Activated B cell treated with CpG ODN at 0.5 μM for 24 hours (primary cell): ENCODE measurements around the gene FGD5. TPM values are rescaled to one million over a fixed set of nuclear protein-coding genes. Genes with fewer than 3 reads are reported as not detected.

Source experiments
- ATAC-seq: fragments of 200-7000 bp; cut with Tn5 transposase; one replicate; pipeline ENCODE4 v1.10.0; 2021; ENCODE audit warnings: low read depth, mild to moderate bottlenecking, moderate library complexity
- CTCF ChIA-PET: fragments of 350-600 bp; sonication (Branson Sonifier 250); formaldehyde crosslinking; loops from one replicate; lab custom pipeline; 2021; ENCODE audit warnings: antibody characterized with exemption; lab: Charles Lee
- POLR2A ChIA-PET: fragments of 350-600 bp; sonication (Branson Sonifier 250); formaldehyde crosslinking; loops from one replicate; lab custom pipeline; 2021; ENCODE audit warnings: antibody characterized with exemption; lab: Charles Lee
- DNase-seq: peaks from one replicate; pipeline ENCODE4 v3.0.0; 2022
- H3K27ac Mint-ChIP-seq: one replicate; pipeline ENCODE4 v1.8.0; 2020; ENCODE audit warnings: mixed read lengths
- H3K27me3 Mint-ChIP-seq: one replicate; pipeline ENCODE4 v1.8.0; 2021; ENCODE audit warnings: mixed read lengths
- H3K36me3 Mint-ChIP-seq: one replicate; pipeline ENCODE4 v1.8.0; 2021; ENCODE audit warnings: low read depth, mixed read lengths
- H3K4me1 Mint-ChIP-seq: one replicate; pipeline ENCODE4 v1.8.0; 2021; ENCODE audit warnings: mixed read lengths
- H3K4me3 Mint-ChIP-seq: one replicate; pipeline ENCODE4 v1.8.0; 2020; ENCODE audit warnings: mild to moderate bottlenecking, mixed read lengths
- H3K9me3 Mint-ChIP-seq: one replicate; pipeline ENCODE4 v1.8.0; 2020; ENCODE audit warnings: mixed read lengths
- intact Hi-C: fragments of 100-400 bp; cut with micrococcal nuclease; formaldehyde crosslinking; loops from one replicate; pipeline ENCODE4 v1.15.1; 2024
- total RNA-seq: library from RNA; stranded (reverse); gene quantifications from 2 replicates; pipeline ENCODE4 v1.2.3, GENCODE V29; 2022
- TF ChIP-seq, protein P1 (sequence below): fragments of 200-600 bp; IDR thresholded peaks from one replicate; pipeline ENCODE4 v1.8.0; 2022; ENCODE audit warnings: antibody characterized with exemption, mild to moderate bottlenecking

Gene FGD5
- total RNA-seq, 1 donor from 2014 or later, result not detected

DNA sequence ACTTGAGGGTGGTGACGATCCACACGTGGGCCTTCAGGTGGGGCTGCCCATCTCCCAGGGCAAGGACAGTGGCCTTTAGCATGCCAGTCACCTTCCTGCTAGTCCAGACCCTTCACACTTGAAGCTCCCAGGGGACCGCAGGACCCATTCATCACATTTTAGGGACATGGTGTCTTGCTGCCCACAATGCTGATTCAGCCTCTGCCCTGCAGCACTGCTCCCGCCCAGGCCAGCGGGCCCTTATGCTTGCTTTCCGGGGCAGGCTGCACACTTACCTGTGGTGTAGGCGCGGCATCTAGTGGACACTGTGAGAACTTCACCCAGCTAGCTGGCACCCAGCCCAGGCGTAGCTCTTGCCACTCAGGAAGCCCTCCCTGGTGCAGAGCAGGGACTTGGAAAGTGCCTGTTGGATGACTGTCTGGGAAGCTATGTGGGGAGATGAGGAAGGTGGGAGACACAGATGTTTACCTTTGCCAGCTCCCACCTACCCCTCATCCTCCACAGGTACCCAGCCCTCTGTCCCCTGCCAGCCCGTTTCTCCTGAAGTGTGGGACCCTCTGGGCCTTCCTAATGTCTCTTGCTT lies 102.4 kb downstream of the FGD5 start:
- TF ChIP-seq, protein P1, sequence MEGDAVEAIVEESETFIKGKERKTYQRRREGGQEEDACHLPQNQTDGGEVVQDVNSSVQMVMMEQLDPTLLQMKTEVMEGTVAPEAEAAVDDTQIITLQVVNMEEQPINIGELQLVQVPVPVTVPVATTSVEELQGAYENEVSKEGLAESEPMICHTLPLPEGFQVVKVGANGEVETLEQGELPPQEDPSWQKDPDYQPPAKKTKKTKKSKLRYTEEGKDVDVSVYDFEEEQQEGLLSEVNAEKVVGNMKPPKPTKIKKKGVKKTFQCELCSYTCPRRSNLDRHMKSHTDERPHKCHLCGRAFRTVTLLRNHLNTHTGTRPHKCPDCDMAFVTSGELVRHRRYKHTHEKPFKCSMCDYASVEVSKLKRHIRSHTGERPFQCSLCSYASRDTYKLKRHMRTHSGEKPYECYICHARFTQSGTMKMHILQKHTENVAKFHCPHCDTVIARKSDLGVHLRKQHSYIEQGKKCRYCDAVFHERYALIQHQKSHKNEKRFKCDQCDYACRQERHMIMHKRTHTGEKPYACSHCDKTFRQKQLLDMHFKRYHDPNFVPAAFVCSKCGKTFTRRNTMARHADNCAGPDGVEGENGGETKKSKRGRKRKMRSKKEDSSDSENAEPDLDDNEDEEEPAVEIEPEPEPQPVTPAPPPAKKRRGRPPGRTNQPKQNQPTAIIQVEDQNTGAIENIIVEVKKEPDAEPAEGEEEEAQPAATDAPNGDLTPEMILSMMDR, result peak; percentile 40
- H3K9me3 Mint-ChIP-seq, result no peaks in the 10 kb centered on the region
- ChIA-PET CTCF (interaction anchor here (0.5 to 3.2 kb wide), 22 partner anchors 11 to 1264 kb away, joined by 3 to 39 read pairs (median 4); partner anchors contain the start of gene CCDC174), POLR2A (interaction anchor here (0.9 to 1.1 kb wide), 2 partner anchors 26 to 27 kb away, joined by 3 read pairs; no protein-coding TSS in a partner anchor)
- H3K36me3 Mint-ChIP-seq, result no peaks in the 10 kb centered on the region
- H3K27me3 Mint-ChIP-seq, result peaks cover 5% of the 10 kb centered on the region
- peak; percentile 72 for DNase-seq
- no peaks in the 10 kb centered on the region for H3K4me1 Mint-ChIP-seq
- intact Hi-C loops, result loop anchor here (1.0 to 2.0 kb wide), 6 partner anchors 130 to 1025 kb away; no protein-coding TSS in a partner anchor
- no peak overlapping the region for H3K27ac Mint-ChIP-seq
- no peak overlapping the region for H3K4me3 Mint-ChIP-seq
- peak; percentile 98 for ATAC-seq

DNA sequence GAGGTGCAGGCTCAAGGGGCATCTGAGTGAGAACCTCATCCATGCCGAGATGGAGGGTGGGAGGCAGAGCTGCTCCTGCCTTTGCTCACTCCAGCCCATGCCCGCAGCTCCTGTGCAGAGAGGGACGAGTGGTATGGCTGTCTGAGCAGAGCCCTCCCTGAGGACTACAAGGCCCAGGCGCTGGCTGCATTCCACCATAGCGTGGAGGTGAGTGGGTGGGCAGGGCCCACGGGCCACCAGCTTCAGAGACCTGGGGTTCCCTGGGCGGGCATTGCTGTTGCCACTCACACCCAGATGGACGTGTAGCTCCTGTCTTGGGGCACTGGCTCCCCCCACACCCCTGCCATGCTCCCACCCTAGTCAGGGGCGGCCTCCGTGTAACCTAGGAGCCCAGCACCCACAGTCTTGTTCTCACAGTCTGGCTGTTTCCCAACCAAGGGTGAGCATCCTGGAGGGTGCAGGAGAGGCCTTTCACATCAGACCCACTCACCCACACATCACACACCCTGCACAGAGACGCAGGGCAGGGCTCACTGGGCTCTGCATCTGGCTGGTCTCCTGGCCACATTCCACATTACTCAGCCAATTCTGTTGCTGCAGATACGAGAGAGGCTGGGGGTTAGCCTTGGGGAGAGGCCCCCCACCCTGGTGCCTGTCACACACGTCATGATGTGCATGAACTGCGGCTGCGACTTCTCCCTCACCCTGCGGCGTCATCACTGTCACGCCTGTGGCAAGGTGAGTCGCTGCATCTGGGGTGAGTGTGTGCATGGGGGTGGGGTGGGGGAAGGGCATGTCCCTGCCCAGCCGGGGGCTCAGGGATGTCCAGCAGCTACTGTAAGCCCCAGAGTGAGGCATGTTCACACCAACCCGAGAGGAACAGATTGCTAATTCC lies 103.3 kb downstream of the FGD5 start:
- no peak for DNase-seq
- no peak overlapping the region for H3K4me3 Mint-ChIP-seq

DNA sequence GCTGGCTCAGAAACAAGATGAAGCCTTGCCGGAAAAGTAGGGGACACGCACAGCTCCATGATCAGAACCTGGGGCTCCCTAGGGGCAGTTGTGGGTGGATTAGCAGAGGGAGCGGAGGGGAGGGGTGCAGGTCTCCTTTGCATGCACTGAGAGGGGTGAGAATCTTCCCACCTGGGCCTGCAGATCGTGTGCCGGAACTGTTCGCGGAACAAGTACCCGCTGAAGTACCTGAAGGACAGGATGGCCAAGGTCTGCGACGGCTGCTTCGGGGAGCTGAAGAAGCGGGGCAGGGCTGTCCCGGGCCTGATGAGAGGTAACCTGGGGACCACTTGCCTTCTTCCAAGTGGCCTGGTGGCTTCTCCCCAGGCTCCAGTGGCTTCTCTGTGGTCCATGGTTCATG lies 104.1 kb downstream of the FGD5 start:
- Mint-ChIP-seq H3K9me3 (no peaks in the 10 kb centered on the region), H3K4me3 (no peak overlapping the region)
- POLR2A ChIA-PET, result no interaction called here

More for the DNA sequence above, 103.3 kb downstream of the FGD5 start:
- no peaks in the 10 kb centered on the region for H3K36me3 Mint-ChIP-seq
- H3K9me3 Mint-ChIP-seq, result no peaks in the 10 kb centered on the region
- intact Hi-C loops, result loop anchor here (1.0 to 2.0 kb wide), 6 partner anchors 131 to 1026 kb away; no protein-coding TSS in a partner anchor
- H3K27ac Mint-ChIP-seq, result no peak overlapping the region
- H3K4me1 Mint-ChIP-seq, result no peaks in the 10 kb centered on the region
- H3K27me3 Mint-ChIP-seq, result peaks cover 5% of the 10 kb centered on the region
- ChIA-PET CTCF (interaction anchor here (0.5 to 3.2 kb wide), 24 partner anchors 11 to 1265 kb away, joined by 3 to 39 read pairs (median 4); partner anchors contain the start of gene CCDC174), POLR2A (interaction anchor here (1.1 kb wide), 1 partner anchor 25 kb away, joined by 3 read pairs; no protein-coding TSS in a partner anchor)
- TF ChIP-seq, protein P1, result no peak
- ATAC-seq, result no peak

DNA sequence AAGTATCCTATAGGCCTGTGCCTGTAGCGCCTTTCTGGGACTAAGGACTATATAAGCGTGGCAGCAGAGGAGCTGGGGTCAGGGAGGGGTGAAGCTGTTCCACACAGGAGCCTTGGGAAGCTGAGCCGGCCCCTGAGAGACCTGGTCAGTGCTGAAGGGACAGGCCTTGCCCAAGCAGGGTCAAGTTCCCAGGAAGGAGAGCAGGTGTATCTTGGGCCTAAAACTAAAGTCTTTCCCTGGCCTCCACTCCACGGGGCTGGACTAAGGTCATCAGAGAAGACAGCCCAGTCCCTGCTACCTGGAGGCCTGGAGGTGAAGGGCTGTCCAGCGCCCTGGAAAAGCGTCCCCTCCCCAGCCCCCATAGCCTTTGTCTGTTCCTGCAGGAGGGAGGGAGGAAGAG lies 104.7 kb downstream of the FGD5 start:
- Mint-ChIP-seq H3K4me1 (no peaks in the 10 kb centered on the region), H3K36me3 (no peaks in the 10 kb centered on the region), H3K27me3 (peaks cover 5% of the 10 kb centered on the region), H3K27ac (no peak overlapping the region), H3K9me3 (no peaks in the 10 kb centered on the region), H3K4me3 (no peak overlapping the region)
- intact Hi-C loops, result no loop called here
- no peak for DNase-seq
- ChIA-PET POLR2A (no interaction called here), CTCF (interaction anchor here (0.9 to 3.2 kb wide), 2 partner anchors 292 to 720 kb away, joined by 3 to 39 read pairs; no protein-coding TSS in a partner anchor)
- ATAC-seq, result no peak
- TF ChIP-seq, protein P1, result no peak

More for the DNA sequence above, 104.1 kb downstream of the FGD5 start:
- peaks cover 5% of the 10 kb centered on the region for H3K27me3 Mint-ChIP-seq
- H3K4me1 Mint-ChIP-seq, result no peaks in the 10 kb centered on the region
- no peak overlapping the region for H3K27ac Mint-ChIP-seq
- DNase-seq (no peak), ATAC-seq (no peak)
- CTCF ChIA-PET, result interaction anchor here (0.9 to 3.2 kb wide), 4 partner anchors 291 to 1266 kb away, joined by 3 to 39 read pairs (median 4); no protein-coding TSS in a partner anchor
- no peaks in the 10 kb centered on the region for H3K36me3 Mint-ChIP-seq
- TF ChIP-seq, protein P1, result no peak
- intact Hi-C loops, result no loop called here
